ENCODE measurements around the gene NDE1.
"Not testable (repeated sequence)": the region's sequence is repeated elsewhere in the genome, so short reads cannot be mapped to it uniquely, and the experiment has no call there.

Gene NDE1, protein sequence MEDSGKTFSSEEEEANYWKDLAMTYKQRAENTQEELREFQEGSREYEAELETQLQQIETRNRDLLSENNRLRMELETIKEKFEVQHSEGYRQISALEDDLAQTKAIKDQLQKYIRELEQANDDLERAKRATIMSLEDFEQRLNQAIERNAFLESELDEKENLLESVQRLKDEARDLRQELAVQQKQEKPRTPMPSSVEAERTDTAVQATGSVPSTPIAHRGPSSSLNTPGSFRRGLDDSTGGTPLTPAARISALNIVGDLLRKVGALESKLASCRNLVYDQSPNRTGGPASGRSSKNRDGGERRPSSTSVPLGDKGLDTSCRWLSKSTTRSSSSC

GRCh38 chr16:15650019-15650697 lies at the start of gene NDE1:
Gene NDE1, plus strand, starts transcription at chr16:15650245. Its CDS starts 14,534 bp downstream, at chr16:15664779.
- DNase-seq = peak; percentile 88

GRCh38 chr16:15601212-15601879 lies 48.7 kb upstream of the NDE1 start:
- no peak for DNase-seq

DNA sequence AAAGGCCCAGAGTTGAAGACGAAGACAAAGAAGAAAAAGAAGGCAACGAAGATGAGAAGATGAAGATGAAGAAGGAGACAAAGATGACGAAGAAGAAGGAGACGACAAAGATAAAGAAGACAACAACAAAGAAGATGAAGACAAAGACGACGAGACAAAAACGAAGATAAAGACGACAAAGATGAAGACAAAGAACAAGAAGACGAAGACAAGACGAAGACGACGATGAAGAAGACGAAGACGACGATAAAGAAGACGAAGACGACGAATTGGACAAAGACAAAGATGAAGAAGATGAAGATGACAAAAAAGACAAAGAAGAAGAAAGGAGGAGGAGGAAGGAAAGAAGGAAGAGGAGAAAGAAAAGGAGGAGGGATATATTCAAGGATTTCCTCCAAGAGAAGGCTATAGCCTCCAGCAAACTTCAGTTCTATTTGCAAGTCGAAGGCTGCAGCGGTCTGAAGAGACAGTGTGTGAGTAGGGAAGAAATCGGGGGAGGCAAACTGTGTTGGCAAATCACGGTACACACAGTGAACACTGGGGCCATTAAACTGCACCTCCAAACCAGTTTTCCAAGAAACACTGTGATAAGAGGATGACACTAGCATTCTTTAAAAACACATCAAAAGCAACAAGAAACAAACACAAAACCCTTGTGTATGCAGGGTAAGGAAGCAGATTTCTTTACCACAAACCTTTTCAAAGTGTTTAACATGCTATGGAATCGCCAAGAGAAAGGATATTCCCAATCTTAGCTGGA lies 47.6 kb upstream of the NDE1 start:
- DNase-seq = no peak

GRCh38 chr16:15604460-15605440 lies 45.3 kb upstream of the NDE1 start:
- no peak for DNase-seq

DNA sequence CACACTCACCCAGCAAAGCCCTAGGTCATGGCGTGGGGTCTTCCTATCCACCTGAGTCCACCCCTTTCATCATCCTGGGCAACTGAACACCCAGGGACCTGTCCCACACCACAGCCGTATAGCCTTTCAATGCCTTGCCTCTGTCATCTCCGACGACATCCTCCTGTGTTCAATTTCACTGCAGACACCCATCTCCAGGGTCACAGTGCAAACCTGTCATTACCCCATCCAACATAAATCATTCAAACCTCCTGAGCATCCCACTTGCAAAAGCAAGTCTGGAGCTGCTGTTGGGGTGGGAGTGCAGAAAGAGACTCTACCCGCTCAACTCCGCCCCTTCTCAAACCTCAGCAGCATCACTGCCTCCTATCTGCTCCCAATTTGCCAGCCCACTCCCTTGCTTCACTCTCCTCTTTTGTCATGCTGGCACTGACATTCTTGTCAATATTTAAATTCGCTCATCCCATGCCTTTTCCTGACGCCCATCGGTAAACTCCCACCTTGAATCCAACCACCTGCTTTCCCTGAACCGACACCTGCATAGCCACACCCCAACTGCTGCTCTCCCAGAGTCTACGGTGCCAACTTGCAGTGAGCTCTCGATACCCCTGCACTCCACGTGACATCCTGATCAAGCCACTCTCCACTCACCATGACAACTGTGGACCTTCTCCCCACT lies 44.1 kb upstream of the NDE1 start:
- DNase-seq = no peak

DNA sequence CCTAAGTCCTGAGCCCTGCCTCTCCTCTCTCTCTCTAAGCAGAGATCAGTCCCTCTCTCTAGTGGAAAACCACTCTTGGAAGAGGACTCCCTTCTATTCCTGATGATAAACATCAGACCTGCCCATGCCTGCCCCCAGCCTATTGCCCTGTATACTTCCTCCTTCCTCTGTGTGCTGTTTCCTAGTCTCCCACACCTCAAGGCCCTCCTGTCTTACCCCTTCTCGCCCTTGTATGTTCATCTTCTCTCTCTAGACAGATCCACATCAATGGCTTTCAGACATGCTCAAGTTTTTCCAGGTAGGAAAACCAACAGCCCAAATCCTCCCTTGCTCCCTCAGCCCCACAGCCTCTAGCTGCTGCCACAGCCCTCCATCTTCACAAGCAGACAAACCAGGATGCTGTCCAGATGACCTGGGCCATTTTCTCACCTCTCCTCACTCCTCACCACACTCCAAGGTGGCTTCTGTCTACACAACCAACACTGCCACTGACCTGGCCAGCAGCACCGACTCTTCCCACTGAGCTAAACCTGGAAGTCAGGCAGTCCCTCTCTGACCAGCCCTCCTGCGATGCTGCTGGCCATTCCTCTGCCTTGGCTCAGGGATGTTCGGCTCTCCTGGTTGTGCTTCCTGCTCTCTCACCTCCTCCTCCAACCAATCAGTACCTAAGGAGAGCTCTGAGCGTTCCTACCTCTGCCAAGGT lies 43.4 kb upstream of the NDE1 start:
- DNase-seq = no peak

DNA sequence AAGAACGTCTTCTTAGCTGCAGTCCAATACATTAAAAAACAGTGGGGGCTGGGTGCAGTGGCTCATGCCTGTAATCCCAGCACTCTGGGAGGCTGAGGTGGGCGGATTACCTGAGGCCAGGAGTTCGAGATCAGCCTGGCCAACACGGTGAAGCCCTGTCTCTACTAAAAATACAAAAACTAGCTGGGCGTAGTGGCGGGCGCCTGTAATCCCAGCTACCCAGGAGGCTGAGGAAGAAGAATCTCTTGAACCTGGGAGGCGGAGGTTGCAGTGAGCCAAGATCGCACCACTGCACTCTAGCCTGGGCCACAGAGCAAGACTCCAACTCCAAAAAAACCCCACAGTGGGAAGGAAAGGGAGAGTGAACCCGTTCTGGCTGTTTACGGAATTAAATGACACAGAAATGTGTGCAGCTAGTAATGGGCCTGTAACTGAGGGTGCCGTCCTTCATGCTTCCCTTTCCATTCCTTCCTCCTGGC lies 42.8 kb upstream of the NDE1 start:
- not testable (repeated sequence) for DNase-seq

DNA sequence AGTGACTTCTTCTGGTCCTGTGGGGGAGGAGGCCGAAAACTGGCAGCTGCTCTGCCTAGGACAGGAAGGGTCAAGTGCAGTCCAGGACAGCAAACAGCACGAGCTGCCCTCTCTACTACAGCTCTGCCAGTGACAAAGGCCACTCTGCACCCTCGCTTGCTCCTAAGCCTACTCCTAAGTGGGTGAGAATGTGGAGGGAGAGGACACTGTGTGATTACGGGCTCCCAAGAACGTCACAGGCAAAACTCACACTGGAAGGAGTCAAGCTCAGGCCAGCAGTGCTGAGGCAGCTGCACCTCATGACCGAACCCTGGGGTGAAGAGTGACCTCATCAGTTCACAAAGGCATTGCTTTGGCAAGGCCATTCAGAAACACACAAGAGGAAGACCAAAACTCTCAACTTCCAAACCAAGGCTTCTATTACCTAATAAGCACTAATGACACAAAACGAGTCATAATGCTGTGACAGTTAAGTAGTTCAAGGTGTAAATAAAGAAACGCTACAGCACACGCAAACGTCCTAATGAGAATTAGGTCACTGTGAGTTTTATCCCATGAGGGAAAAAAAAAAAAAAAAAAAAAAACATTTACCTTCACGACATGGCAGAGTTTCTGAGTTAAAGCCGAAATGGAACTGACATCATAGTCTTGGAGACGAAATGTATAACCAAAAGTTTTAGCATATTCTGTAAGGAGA lies 42.2 kb upstream of the NDE1 start:
- no peak for DNase-seq

DNA sequence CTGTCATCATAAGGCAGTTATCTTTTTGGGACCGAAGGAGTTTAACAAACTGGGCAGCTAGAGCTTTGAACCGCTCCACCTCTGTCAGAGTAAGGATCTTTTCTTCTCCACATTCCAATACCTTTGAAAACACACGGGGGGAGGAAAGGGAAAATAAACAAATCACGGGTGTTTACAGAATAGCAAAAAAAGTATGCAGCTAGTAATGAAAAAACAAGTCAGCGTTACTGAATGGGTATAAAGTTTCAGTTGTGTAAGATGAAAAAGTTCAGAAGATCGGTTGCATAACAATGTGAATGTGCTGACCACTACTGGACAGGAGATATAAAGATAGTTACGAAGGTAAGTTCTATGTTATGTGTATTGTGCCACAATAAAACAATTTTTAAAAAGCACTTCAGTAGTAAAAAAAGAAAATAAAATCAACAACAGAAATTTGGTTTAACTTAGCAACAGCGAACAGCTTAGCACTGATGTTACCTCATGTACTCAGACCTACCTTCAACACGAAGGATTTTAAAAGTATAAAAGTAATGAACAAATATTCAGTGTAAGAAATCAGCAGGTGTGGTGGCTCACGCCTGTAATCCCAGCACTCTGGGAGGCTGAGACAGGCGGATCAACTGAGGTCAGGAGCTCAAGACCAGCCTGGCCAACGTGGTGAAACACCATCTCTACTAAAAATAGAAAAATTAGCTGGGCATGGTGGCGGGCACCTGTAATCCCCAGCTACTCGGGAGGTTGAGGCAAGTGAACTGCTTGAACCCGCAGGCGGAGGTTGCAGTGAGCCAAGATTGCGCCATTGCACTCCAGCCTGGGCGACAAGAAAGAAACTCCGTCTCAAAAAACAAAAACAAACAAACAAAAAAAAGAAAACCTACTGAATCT lies 41.4 kb upstream of the NDE1 start:
- DNase-seq = no peak

DNA sequence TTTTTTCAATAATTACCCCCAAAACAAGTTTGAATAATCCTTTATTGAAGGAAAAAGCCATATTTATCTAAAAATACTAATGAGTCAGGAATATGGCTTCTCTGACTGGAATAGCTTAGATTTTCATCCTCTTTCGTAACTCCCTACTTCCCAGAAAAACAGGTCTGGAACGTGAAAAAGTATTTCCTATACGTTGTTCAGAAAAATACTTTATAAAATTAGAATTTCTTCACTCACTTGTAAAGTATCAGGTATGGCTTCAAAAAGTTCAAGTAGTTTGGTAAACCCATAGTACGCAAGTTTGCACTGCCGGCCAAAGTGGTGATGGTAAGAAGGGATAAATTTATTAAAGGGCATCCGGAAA lies 40.8 kb upstream of the NDE1 start:
- no peak for DNase-seq

- no peak for DNase-seq
Measured at GRCh38 chr16:15610369-15610871, 39.6 kb upstream of the NDE1 start.

GRCh38 chr16:15611610-15612009 lies 38.4 kb upstream of the NDE1 start:
- DNase-seq = no peak

DNA sequence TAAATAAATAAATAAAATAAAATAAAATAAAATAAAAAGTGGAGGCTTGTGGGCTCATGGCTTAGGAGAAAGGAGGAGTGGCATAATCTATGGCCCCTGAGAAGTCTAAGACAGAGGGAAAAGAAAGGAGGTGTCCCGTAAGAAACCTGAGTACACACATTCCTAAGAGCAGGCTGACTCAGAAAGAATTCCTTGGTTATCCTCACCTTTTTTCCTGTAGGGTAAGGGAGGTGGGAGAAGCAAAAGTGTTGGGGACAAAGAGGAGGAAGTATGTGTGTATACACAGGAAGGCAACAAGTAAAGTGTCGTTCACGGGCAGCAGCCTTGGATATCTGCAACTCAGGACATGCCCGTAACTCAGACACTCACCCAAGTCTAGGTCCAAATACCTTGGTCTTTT lies 36.4 kb upstream of the NDE1 start:
- DNase-seq = no peak

GRCh38 chr16:15616012-15616411 lies 34.0 kb upstream of the NDE1 start:
- no peak for DNase-seq

DNA sequence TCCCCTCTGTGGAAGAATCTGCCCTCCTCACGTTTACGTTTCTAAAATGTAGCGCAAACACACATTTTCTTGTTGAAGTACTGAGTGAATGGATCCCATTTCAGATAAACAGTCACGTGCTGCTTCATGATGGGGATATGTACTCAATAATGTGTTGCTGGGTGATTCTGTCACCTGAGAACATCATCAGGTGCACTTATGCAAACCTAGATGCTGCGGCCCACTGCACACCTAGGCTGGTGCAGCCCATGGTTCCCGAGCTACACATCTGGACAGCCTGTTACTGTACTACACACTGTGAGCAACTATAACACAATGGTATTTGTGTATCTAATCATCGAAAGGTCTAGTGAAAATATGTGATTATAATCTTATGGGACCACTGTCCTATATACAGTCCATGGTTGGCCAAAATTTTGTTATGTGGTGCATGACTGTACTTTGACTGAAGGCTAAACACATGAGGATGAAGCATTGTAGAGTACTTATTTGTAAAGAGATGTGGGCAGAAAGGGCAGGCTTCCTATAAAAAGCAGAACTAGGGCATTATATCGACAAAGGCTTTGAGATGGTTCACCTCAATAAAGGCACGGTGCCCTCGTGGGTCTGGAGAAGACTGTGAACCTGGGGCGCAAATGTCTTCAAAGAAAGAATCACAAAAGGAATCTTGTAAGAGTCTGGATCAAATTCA lies 33.4 kb upstream of the NDE1 start:
- no peak for DNase-seq

DNA sequence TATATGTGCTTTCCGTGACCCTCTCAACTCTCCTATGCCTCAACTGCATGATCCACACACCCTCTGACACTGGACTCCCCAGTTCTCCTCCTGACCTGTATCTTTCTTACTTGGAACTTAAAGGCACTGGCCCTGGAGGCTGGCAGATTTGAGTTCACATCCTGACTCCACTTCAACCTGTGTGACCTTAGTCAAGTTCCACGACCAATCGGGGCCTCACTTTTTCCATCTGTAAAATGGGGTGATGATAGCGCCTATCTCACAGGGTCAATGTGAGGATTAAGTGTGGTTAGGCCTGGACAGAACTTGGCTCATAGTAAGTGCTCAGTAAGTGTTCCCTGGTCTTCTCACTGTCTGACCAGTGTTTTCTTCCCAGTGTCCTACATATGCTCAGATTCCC lies 32.1 kb upstream of the NDE1 start:
- no peak for DNase-seq

DNA sequence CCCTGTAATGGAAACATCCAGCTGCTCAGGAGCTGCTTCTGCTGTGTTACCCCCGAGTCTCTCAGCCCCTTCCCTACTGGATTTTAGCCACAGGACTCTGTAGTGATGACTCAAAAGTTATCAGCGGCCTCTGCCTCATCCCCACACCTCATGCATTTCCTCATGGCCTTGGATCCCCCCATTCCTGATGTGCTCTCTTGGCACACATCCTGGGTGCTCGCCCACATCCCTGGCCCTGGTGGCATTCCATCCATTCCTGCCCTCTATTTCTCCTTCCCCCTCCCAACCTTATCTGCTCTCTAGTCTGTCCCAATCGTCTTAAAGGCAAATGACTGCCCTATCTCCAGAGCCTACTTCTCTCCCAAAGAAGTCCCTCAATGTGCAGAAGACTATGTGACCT lies 31.7 kb upstream of the NDE1 start:
- no peak for DNase-seq

DNA sequence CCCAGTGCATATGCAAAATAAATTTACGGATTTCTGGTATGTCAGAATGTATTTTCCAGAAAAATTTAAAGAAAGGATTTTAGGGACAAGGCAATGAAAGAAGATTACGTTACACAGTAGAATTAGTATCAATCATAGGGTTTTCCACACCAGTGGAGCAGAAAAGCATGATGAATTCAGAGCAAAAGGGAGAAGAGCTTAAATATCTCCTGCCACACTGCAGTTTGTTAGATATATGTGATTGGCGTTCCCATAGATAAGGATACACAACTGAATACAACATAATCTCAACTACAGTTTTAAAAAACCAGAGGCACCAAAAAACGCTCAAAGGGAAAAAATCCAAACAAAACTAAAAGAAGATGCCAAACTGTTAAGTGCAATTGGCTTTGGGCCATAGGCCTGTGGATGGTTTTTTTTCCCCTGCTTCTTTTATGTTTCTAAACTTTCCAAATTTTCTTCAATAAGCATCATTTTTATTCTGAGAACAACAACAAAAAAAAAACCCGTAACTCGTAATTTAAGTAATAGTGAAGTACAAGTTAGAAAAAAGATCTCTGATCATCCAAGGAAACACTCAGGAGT lies 29.3 kb upstream of the NDE1 start:
- DNase-seq = no peak

All from CD4-positive, alpha-beta T cell treated with Interleukin-12 subunit alpha and Interleukin-12 subunit beta, for 1 hour (primary cell).